NCI-H345 treated with DMSO at 0.1 percent for 48 hours (cell line): ENCODE data around the gene KRT78.
"Not testable (repeated sequence)": the region's sequence is repeated elsewhere in the genome, so short reads cannot be mapped to it uniquely, and the experiment has no call there.

Experiments used
- DNase-seq: peaks from one replicate; lab custom pipeline; 2025; ENCODE audit not compliant: unreplicated experiment; lab: John Stamatoyannopoulos, UW

KRT78 gene

GRCh38 chr12:52796839-52797528, 51.8 kb downstream of the KRT78 start:
- no peak for DNase-seq

GRCh38 chr12:52796429-52796794, 52.4 kb downstream of the KRT78 start:
- no peak for DNase-seq

GRCh38 chr12:52795694-52796428, 52.9 kb downstream of the KRT78 start, which contains the start of gene KRT3:
KRT3 (minus strand) TSS chr12:52796117; CDS start chr12:52796042, 75 bp downstream.
- no peak for DNase-seq

- DNase-seq, result not testable (repeated sequence)
These were observed 53.5 kb downstream of the KRT78 start for GRCh38 chr12:52795332-52795674.

GRCh38 chr12:52794479-52795331, 54.1 kb downstream of the KRT78 start:
- no peak for DNase-seq

DNA sequence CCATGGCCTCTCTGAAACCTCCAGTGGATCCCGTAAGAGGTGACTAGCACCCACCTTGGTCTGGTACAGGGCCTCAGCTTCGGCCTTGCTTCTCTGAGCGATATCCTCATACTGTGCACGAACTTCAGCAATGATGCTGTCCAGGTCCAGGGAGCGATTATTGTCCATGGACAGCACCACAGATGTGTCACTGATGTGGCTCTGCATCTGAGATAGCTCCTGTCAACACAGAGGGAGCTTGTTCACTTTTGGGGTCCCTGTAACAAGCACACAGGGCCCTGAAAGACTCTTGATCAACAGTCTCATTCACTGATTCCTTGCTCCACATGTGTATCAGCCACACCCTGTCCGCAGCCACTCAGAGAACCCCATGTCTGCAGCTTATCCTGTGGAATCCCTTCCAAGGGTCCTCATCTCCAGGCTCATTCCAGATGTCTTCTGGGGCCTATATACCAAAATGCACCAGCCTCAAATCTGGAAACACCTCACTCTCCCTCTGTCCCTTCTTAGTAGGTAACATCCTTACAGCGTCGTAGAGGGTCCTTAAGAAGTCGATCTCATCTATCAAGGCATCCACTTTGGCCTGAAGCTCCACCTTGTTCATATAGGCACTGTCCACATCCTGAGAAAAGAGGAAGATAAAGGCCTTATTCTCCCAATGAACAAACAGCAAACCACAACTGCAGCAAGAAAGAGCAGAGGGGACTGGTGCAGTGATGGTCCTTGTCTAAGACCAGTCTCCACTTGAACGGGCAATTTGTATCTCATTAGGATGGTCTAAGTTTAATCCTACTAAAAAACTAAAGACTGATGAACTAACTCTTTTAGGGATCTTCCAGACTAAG, 56.4 kb downstream of the KRT78 start:
- no peak for DNase-seq

DNA sequence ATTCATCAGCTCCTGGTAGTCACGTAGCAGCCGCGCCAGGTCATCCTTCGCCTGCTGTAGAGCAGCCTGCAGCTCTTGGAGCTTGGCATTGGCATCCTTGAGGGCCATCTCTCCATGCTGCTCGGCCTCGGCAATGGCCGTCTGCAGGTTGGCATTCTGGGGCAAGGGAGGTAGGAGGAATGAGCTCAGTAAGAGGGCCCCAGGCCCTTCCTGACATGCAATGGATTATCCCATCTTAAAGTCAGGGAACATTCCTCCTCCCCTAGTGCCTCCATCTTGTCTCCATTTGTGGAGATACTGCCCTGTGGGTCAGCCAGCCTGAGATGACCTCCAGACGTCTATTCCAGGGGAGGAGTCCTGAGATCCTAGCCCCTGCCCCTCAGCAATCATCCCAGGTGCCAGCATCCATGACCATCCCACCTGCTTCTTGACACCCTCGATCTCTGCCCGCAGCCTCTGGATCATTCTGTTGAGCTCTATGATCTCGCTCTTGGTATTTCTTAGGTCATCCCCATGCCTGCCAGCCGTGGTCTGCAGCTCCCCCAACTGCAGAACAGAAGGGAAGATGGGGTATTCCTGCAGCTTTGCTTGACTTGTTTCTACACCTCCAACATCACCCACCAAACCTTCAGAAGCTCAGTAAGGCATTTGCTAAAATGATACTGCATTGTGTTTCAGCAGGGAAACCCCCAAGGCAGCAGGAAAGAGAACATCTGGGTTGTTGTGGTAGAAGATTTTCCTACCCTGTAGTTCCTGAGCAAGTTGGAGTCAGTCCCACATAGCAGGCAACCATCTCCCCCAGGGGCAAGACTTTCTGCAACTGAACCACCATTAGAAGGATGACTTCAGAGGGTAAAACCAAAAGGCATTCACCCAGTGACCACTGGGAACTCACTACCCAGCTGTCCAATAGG, 57.3 kb downstream of the KRT78 start:
- no peak for DNase-seq

GRCh38 chr12:52790427-52791270, 58.1 kb downstream of the KRT78 start:
- no peak for DNase-seq

DNA sequence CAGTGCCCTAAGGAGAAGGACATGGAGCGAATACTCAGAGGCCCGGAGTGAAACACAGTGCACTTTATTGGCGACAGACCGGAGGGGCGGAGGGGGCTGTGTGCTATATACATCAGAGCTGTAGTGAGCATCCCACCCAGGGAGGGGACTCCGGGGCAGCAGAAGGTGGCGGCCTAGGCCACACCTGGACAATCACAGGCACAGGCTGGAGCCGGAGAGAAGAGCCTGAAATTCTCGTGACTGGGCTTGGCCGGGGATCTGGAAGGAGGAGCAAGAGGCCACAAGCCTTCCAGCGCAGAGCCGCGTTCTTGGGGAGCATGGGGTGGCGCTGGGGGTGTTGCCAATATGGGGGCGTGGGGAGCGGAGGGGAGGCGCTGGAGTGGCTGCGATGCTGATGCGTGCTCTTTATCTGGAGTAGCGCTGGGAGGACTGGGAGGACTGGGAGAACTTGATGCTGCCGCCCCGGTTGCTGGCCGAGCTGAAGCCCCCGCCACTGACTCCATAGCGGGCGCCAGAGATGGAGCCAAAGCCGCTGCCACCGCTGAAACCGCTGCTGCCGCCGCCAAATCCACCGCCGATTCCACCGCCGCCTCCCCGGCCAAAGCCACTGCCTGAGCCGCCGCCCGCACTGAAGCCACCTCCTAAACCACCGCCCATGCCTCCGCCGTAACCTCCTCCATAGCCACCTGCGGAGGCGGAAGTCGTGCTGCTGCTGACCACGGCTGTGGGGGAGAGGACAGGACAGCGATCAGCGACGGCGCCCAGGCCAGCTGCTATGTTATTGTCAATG, 59.0 kb downstream of the KRT78 start:
- no peak for DNase-seq

DNA sequence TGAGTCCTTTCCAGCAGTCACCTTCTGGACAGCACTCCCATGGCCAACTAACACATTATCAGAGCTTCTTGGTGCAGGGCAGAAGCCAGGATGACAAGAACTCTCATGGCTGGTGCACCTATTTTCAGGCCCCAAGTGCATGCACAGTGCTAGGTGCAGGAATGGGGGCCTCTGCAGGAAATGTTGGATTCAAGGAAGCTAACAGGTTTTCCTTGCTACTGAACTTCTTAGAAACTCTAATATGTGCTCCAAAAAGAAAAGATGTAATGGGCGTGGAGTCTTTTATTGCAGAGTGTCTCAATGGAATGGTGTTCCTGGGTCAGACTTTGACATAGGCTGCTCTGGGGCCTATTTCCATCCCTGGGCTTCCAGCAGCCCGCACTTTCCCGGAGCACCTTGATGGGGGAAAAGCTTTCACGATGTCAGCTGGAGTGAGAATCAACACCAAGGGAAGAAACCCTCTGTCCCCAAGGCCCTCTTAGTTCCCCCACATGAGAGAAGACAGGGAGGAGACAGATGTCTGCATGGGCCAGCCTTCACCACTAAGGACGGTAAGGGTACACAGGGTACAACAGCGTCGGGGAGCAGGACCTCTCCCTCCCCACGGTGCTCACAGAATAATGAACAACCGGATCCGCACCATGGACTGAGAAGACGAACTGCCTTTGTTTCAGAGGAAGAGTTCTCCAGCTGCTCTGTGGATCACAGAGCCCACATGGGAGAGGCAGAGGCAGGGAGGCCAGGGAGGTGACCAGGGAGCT, 59.7 kb downstream of the KRT78 start:
- DNase-seq, result no peak

- no peak for DNase-seq
These were observed 60.5 kb downstream of the KRT78 start for GRCh38 chr12:52788192-52788875.
